Psoas muscle (tissue), 8 donors: ENCODE results near the gene SERPINB1. TPM values are rescaled to one million over a fixed set of nuclear protein-coding genes. Genes with fewer than 3 reads are reported as not detected.

ENCODE experiments used
- ATAC-seq, 4 donors: fragments of 200-7000 bp; cut with Tn5 transposase; one replicate each; pipeline ENCODE4 v1.9.1; 2020; ENCODE audit warnings: moderate library complexity in 3 of 4, mild to moderate bottlenecking in 2 of 4
- DNase-seq, 2 donors: peaks; one replicate each; pipeline ENCODE4 v3.0.0-alpha.2; 2020
- H3K27ac ChIP-seq: fragments of 200-600 bp; one replicate; pipeline ENCODE4 v1.8.0; 2022
- H3K27me3 ChIP-seq, 3 donors: fragments of 200-600 bp in 1 of 3; one replicate each; pipeline versions ENCODE4 v1.6.1 to v1.8.0; 2013 to 2022; ENCODE audit warnings: low read length in 2 of 3, mild to moderate bottlenecking in 2 of 3, moderate library complexity in 1 of 3; ENCODE audit not compliant: insufficient read depth in 3 of 3
- H3K36me3 ChIP-seq, 2 donors: fragments of 200-600 bp in 1 of 2; one replicate each; pipeline versions ENCODE4 v1.6.1 to v1.8.0; 2013 to 2022; ENCODE audit warnings: low read depth in 1 of 2, mild to moderate bottlenecking in 1 of 2, moderate library complexity in 1 of 2; ENCODE audit not compliant: insufficient read depth in 1 of 2
- H3K4me1 ChIP-seq: fragments of 200-600 bp; one replicate; pipeline ENCODE4 v1.8.0; 2022
- H3K4me3 ChIP-seq: fragments of 200-600 bp; one replicate; pipeline ENCODE4 v1.8.0; 2022; ENCODE audit warnings: mild to moderate bottlenecking
- H3K9me3 ChIP-seq: fragments of 200-600 bp; one replicate; pipeline ENCODE4 v1.8.0; 2022
- CTCF ChIP-seq: fragments of 200-600 bp; IDR thresholded peaks from one replicate; pipeline ENCODE4 v1.8.0; 2022; ENCODE audit warnings: antibody characterized with exemption
- WGBS, 3 donors: extraction: QIAGEN DNeasy Blood & Tissue Kit; methylation state at CpG; one replicate each; pipeline versions ENCODE4 v1.1.6 to v1.1.7; 2013; 5-methylcytosine and 5-hydroxymethylcytosine counted together
- intact Hi-C, 2 donors: fragments of 100-400 bp; cut with DNase I; formaldehyde crosslinking; loops; one replicate each; pipeline versions ENCODE4 v1.11.0 to v1.14.2; 2022
- polyA plus RNA-seq, 3 donors: library from polyadenylated mRNA; stranded (reverse); fragments of 200-250 nt; gene quantifications; one replicate each; pipeline ENCODE4 v1.2.3, GENCODE V29; 2013
- total RNA-seq, 4 donors: library from RNA; stranded (reverse); fragmentation: NEBNext Ultra II Directional in 2 of 4; extraction: Animal tissue kit (Norgen Biotek cat#: 25700) in 2 of 4; gene quantifications; one replicate each; pipeline versions ENCODE4 v1.2.1 to v1.2.4, GENCODE V29; 2021 to 2023
- donor health status: healthy with polysubstance abuse.
- donor health status: DM: no; HTN: no; CAD: no; lungs with moderate emphysema.
- donor health status: Bipolar disorder and iron deficiency.
- donor health status: healthy.
- donor health status: DM: yes; HTN: yes; CAD: no.
- donor health status: DM: no; HTN: no; CAD: no.
- donor health status: DM: no; HTN: no; CAD: no.
- donor health status: DM: yes; HTN: yes; CAD: no.

SERPINB1 gene
- total and polyA plus RNA-seq, 7 donors: 10.2 to 131 (median 43.6) TPM

- peaks cover 33% of the 10 kb centered on the region for H3K4me1 ChIP-seq
Observed at GRCh38 chr6:2844008-2844407, 2.3 kb upstream of the SERPINB1 start.

GRCh38 chr6:2843138-2843740 lies 1.6 kb upstream of the SERPINB1 start:
- Histone ChIP-seq H3K4me1 (peaks cover 34% of the 10 kb centered on the region), H3K9me3 (no peaks in the 10 kb centered on the region), H3K27me3 (no peaks in the 10 kb centered on the region), H3K4me3 (no peak overlapping the region), H3K27ac (no peak overlapping the region), H3K36me3 (peaks cover 0 to 18% of the 10 kb centered on the region in 2 donors)
- DNase-seq (no peak), ATAC-seq (no peak)
- 14 to 67% (median 46%) methylated on average over 2 of the region's 2 CpGs for WGBS, 3 donors
- no peak for TF ChIP-seq CTCF
- intact Hi-C loops: loop anchor here (2.0 to 5.0 kb wide), 4 partner anchors 51 to 214 kb away; no protein-coding TSS in a partner anchor

More at GRCh38 chr6:2844008-2844407, 2.3 kb upstream of the SERPINB1 start:
- no peak overlapping the region for H3K27ac ChIP-seq
- intact Hi-C loops: loop anchor here in 1 of 2 donors (5.0 kb wide), 3 partner anchors 52 to 213 kb away; no protein-coding TSS in a partner anchor
- DNase-seq (no peak), ATAC-seq (no peak)
- H3K9me3 ChIP-seq: no peaks in the 10 kb centered on the region
- no peaks in the 10 kb centered on the region for H3K27me3 ChIP-seq
- TF ChIP-seq CTCF: no peak
- H3K4me3 ChIP-seq: no peak overlapping the region
- H3K36me3 ChIP-seq: peaks cover 0 to 11% of the 10 kb centered on the region in 2 donors

GRCh38 chr6:2842139-2842552 lies 483 bp upstream of the SERPINB1 start:
- TF ChIP-seq CTCF: no peak
- Histone ChIP-seq H3K9me3 (no peaks in the 10 kb centered on the region), H3K36me3 (peaks cover 0 to 29% of the 10 kb centered on the region in 2 donors), H3K27ac (peak overlapping the region; percentile 97), H3K4me3 (peak overlapping the region; percentile 73), H3K27me3 (no peaks in the 10 kb centered on the region), H3K4me1 (peaks cover 34% of the 10 kb centered on the region)
- WGBS, 3 donors: 46 to 79% (median 52%) methylated on average over 2 of the region's 2 CpGs
- intact Hi-C loops: loop anchor here (2.0 to 5.0 kb wide), 4 partner anchors 50 to 215 kb away; no protein-coding TSS in a partner anchor
- ATAC-seq: no peak
- no peak for DNase-seq

GRCh38 chr6:2840749-2841061 lies 958 bp downstream of the SERPINB1 start:
- peaks cover 28% of the 10 kb centered on the region for H3K4me1 ChIP-seq
- intact Hi-C loops: loop anchor here (2.0 to 5.0 kb wide), 4 partner anchors 48 to 217 kb away; no protein-coding TSS in a partner anchor
- no peaks in the 10 kb centered on the region for H3K9me3 ChIP-seq
- TF ChIP-seq CTCF: no peak
- H3K4me3 ChIP-seq: peak overlapping the region; percentile 73
- DNase-seq (no peak), ATAC-seq (no peak)
- H3K27ac ChIP-seq: peak overlapping the region; percentile 97
- peaks cover 2 to 43% of the 10 kb centered on the region in 2 donors for H3K36me3 ChIP-seq
- 47 to 67% (median 62%) methylated on average over 3 of the region's 3 CpGs for WGBS, 3 donors
- H3K27me3 ChIP-seq: no peaks in the 10 kb centered on the region
